ENCODE results near the gene TBC1D5.
"Not testable (repeated sequence)": the region's sequence is repeated elsewhere in the genome, so short reads cannot be mapped to it uniquely, and the experiment has no call there.

The TBC1D5 gene

DNA sequence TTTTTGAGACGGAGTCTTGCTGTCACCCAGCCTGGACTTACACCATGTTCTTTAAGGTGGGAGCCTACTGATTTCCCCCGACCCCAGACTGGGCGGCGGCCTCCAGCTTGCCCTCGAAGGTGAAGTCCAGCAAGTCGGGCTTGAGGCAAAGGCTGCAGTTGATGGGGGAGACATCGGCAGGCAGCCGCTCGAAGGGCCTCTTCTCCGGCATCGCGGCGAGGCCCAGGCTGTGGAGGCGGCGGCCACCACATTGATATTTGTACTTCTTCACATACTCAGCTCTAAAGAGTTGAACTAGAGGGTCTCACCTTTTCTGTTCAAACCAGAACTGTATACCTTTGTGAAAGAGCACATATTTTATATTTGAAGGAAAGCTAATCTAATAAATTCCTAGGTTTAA is 36.4 kb downstream of the TBC1D5 start:
- not testable (repeated sequence) for DNase-seq

DNA sequence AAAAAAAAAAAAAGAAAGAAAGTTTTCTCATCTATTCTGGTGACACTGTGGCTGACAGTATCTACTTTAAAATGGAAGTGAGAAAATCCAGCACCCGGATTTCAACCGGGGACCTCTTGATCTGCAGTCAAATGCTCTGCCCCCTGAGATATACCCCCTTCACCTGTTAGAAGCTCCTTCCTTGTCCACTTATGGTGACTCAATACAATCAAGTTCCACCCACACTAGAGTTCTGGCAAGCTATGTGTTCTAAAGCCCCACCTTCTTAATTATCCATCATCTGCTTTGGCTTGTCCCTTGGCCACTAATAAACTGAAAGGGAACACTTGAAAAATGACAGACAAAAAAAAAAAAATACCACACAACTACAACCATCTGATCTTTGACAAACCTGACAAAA is 42.6 kb downstream of the TBC1D5 start:
- not testable (repeated sequence) for DNase-seq

DNA sequence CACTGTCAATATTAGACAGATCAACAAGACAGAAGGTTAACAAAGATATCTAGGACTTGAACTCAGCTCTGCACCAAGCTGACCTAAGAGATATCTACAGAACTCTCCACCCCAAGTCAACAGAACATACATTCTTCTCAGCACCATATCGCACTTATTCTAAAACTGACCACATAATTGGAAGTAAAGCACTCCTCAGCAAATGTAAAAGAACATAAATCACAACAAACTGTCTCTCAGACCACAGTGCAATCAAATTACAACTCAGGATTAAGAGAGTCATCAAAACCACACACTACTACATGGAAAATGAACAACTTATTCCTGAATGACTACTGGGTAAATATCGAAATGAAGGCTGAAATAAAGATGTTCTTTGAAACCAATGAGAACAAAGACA is 46.8 kb downstream of the TBC1D5 start:
- DNase-seq, result not testable (repeated sequence)

DNA sequence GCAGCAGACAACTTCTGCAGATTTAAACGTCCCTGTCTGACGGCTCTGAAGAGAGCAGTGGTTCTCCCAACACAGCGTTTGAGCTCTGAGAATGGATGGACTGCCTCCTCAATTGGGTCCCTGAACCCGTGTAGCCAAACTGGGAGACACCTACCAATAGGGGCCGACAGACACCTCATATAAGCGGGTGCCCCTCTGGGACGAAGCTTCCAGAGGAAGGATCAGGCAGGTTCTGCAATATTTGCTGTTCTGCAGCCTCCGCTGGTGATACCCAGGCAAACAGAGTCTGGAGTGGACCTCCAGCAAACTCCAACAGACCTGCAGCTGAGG is 48.8 kb downstream of the TBC1D5 start:
- DNase-seq, result not testable (repeated sequence)

DNA sequence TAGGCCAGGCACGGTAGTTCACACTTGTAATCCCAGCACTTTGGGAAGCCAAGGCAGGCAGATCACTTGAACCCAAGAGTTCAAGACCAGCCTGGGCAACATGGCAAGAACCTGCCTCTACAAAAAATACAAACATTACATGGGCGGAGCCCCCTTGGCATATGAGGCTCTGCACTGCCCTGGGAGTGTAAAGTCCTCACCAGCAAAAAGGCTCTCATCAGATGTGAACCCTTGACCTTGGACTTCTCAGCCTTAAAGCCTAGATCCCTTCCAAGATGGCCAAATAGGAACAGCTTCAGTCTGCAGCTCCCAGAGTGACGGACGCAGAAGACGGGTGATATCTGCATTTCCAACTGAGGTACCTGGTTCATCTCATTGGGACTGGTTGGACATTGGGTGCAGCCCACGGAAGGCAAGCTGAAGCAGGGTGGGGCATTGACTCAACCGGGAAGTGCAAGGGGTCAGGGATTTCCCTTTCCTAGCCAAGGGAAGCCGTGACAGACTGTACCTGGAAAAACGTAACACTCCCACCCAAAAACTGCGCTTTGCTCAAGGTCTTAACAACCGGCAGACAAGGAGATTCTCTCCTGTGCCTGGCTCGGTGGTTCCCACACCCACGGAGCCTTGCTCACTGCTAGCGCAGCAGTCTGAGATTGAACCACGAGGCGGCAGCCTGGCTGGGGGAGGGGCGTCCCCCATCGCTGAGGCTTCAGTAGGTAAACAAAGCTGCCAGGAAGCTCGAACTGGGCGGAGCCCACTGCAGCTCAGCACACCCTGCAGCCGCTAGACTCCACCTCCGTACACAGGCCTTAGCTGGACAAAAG is 49.4 kb downstream of the TBC1D5 start:
- DNase-seq, result not testable (repeated sequence)

- DNase-seq, result no peak
Measured at GRCh38 chr3:17687566-17687965, 54.9 kb downstream of the TBC1D5 start.

- DNase-seq, result no peak
Measured at GRCh38 chr3:17686613-17687012, 55.8 kb downstream of the TBC1D5 start.

- no peak for DNase-seq
Measured at GRCh38 chr3:17683542-17684207, 58.8 kb downstream of the TBC1D5 start.

DNA sequence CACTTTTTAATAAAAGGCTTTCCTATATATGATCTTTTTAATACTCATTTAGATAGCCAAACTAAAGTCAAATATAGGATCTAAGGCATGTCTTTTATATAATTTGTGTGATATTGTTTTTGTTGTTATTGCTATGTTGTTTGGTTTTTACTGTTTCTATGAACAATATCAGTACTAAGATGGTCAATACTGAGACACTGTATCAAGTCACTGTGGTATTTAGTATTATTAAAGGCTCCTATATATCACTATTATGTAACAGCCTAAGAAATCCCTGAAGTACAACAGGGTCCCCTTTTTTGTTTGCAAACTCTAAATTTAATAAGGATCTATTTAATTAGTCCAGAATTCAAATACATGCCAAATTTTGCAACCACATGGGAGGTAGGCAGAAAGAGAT is 61.9 kb downstream of the TBC1D5 start:
- DNase-seq, result no peak

DNA sequence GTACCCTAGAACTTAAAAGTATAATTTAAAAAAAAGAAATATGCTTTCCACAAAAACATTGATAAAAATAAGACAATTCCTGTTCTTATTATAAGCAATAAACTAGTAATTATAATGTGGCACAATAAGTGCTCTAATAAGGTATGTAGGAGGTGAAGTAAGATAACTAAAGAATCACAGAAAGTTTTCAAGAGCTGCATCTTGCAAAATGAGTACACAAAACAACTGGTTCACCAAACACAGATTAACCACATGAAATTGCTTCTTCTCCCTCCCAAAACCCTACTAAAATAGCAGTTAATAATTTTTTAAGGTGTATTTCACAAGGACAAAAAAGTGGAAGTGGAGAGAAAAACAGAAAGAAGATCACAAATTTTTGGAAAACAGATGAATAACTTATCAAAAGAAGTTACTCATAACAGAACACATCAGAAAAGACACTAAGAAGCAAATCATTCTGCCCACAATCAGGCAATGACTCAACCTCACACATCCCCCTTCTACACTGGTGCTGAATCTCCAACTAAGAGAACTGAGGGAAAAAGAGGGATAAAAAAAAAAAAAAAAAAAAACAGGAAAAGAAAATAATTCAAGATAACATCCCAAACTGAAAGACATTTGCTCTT is 64.2 kb downstream of the TBC1D5 start:
- DNase-seq, result no peak

GRCh38 chr3:17674082-17674686 is 68.2 kb downstream of the TBC1D5 start:
- DNase-seq, result no peak

GRCh38 chr3:17672506-17672905 is 69.9 kb downstream of the TBC1D5 start:
- DNase-seq, result no peak

DNA sequence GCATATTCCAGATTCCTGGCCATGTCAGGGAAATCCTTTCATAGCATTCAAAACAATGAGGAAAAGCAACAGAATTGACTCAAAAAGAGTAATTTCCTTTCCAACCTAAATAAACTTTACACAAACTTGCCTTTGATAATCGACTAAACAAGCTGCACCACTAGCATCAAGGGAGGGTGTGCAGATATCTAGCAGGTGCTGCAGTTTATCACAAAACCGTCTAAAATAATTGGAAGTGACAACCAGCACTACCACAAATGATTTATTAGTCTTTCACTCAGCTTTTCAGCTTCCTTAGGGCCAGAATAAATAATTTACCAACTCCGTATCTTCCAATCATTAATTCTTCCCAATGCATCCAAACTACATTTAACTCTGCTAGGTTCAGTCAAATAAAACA is 71.7 kb downstream of the TBC1D5 start:
- DNase-seq, result no peak

- no peak for DNase-seq
Measured at GRCh38 chr3:17664923-17665322, 77.5 kb downstream of the TBC1D5 start.

DNA sequence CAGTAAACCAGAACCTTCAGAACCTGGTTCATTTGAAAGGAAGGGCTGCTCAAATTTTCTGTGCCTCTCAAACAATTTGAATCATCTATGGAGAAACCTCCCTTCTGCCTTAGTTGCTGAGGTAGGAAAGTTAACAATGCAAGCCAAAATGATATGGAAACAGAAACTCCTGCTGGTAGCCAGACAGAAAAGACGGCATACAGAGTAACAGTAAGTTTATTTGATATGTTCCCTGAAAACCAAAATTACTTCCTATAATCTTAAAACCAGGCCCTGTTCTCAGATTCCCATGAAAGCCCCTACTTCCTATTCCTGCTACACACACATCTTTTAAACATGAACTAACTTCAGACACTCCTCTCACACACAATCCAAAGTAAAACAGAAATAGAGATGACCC is 86.2 kb downstream of the TBC1D5 start:
- no peak for DNase-seq

DNA sequence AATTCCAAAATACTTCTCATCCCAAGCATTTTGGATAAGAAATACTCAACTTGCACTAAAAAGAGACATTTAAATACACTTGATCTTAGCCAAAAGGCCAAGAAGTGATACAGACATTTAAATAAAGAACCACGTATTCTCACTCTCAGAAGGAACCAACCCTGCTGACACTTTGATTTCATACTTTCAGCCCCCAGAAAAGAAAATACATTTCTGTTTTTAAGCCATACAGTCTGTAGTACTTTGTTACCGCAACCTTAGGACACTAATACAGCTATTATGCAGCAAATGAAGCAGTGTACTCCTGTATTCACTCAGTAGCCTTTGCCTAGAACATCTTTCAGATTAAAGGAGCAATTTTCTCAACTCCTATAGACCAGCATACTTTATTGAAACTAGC is 86.7 kb downstream of the TBC1D5 start:
- DNase-seq, result no peak

- DNase-seq, result not testable (repeated sequence)
Measured at GRCh38 chr3:17649748-17650147, 92.7 kb downstream of the TBC1D5 start.

GRCh38 chr3:17648630-17649355 is 93.6 kb downstream of the TBC1D5 start:
- DNase-seq, result not testable (repeated sequence)

DNA sequence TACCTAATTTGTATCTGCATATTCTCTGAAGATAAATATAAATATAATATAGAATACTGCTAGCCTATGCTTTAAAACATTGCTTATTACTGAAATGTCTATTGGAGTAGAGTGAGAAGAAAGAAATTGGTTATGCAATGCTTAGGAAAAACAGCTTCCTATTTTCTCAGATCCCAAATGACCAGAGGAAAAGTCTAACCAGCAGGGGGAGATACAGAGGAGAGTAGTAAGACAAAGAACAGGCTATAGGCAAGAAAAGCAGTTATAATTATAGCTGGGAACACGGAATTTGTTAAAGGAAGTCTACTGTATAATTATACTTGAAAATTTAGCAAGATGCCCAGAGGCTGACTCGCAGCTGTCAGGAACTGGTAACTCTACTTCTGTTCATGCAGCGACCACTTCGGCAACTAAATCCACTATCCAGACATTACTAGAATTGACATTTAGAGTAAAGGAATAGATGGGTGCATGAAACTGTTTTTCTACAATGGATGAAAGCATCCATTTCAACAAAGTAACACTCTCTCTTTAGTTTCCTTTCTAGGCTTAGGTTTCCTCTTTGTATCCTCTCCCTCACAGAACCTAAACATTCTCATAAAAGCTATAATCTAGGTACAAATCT is 97.2 kb downstream of the TBC1D5 start:
- DNase-seq, result no peak

GRCh38 chr3:17643691-17644090 is 98.7 kb downstream of the TBC1D5 start:
- no peak for DNase-seq

DNA sequence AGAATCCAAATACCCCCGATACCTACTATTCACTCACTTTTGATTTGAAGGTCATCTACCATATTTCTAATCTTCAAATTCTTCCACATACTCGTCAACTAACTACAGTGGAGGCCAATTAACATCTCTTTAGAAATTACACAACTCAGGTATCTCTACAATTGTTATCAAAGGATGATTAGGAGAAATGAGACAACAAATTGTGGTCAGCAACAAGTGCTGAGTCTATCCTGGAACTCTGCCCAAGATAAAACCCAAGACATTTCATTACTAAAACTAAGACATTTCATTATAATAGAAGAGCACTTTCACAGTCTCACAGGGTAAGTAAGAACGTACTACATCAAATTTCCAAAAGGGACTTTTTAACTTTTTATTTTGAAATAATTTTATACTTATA is 100.0 kb downstream of the TBC1D5 start:
- no peak for DNase-seq

DNA sequence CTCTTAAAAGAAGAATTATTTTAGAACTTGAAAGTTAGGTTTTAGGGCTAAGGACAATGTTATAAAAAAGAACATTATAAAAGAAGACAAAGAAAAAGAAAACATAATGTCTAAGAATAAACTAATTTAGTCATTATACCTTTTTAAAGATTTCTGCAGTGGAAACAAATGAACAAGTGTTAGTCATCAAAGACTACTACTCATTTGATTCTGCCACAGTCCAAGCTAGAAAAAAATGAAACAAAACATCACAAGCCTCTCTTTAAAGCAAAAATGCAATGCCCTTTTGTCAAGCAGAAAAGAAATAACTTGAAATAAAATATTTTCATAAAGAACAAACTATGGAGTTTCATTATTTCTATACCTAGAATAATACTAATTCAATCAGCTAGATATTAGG is 102.0 kb downstream of the TBC1D5 start:
- no peak for DNase-seq

DNA sequence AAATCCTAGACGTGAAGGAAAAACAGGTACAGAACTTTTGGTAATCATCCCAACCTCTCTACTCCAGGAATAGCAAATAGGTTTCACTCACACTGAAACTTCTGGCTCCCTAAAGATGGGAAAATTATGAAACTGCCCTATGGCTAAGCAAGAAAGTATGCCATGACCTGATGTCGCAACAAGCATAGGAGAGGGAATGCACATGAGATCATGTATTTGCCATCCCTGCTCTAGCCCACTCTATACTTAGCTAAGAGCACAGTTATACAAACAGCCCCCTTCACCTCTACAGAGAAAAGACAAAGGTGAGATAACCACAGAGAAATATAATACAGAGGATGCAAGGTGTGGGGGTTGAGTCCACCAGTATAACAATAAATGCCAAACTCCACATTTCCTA is 102.7 kb downstream of the TBC1D5 start:
- no peak for DNase-seq
